ENCODE measurements around the gene MCRIP1. TPM values are rescaled to one million over a fixed set of nuclear protein-coding genes. Genes with fewer than 3 reads are reported as not detected.

The MCRIP1 gene
- total and polyA plus RNA-seq, 9 of the 15 experiments (the other 6 are each of a cell fraction or from before 2014, with no cell fraction given) = 0.39 to 35.8 (median 9.7) TPM

- no peak for TF ChIP-seq SAFB2 (IDR thresholded peaks at IDR 0.05; ENCODE audit: borderline replicate concordance, low read depth, low read length, severe bottlenecking)
- TF ChIP-seq SIX5 (IDR thresholded peaks at IDR 0.05; ENCODE audit: borderline replicate concordance in 1 of 2, insufficient read depth in 1 of 2, low read depth in 1 of 2, low read length in 2 of 2) = no peak
- TF ChIP-seq NRF1 (conservative IDR thresholded peaks at IDR 0.05 in 1 of 2, IDR thresholded peaks at IDR 0.05 in 1 of 2) = 0 out of 4 replicates have a peak, but pooled peaks of 1 of the 2 experiments have one; percentile 6
- no peak for TF ChIP-seq CTCFL (IDR thresholded peaks at IDR 0.05; ENCODE audit: borderline replicate concordance, insufficient read depth, low read depth, low read length, poor library complexity, severe bottlenecking)
- no peak for TF ChIP-seq NFE2 (IDR thresholded peaks at IDR 0.05; ENCODE audit: low read depth)
- TF ChIP-seq RBBP5 (IDR thresholded peaks at IDR 0.05; ENCODE audit: borderline replicate concordance, insufficient read depth, low read length, poor library complexity, severe bottlenecking) = peak; percentile 11
- TF ChIP-seq CUX1 (CRISPR knock-in tag; IDR thresholded peaks at IDR 0.05) = no peak
- no peak for TF ChIP-seq E4F1 (CRISPR knock-in tag; IDR thresholded peaks at IDR 0.05; ENCODE audit: borderline replicate concordance)
- 0 out of 2 replicates have a peak, but pooled peaks have one; percentile 9 for TF ChIP-seq FOSL1 (tag; conservative IDR thresholded peaks at IDR 0.05)
- TF ChIP-seq NFRKB (IDR thresholded peaks at IDR 0.05; ENCODE audit: low read depth) = 0 out of 2 replicates have a peak, but pooled peaks have one; percentile 53
- no peak; the same call in 1 of the 2 replicates for TF ChIP-seq ZNF175 (CRISPR knock-in tag; IDR thresholded peaks at IDR 0.05; ENCODE audit: low read depth)
- no peak for TF ChIP-seq ZNF165 (CRISPR knock-in tag; IDR thresholded peaks at IDR 0.05; ENCODE audit: borderline replicate concordance)
- TF ChIP-seq PRDM10 (IDR thresholded peaks at IDR 0.05; ENCODE audit: partially characterized antibody) = no peak
These were observed 10.8 kb downstream of the MCRIP1 start (continued) for GRCh38 chr17:81822312-81822637.

All from K562 (cell line).